GM13977 (cell line): ENCODE data around the gene WDFY4.

Source experiments
- DNase-seq: peaks from one replicate; pipeline ENCODE4 v3.0.0; 2012; ENCODE audit warnings: low spot score
- in situ Hi-C: fragments of 300-500 bp; cut with MboI; formaldehyde crosslinking; loops from one replicate; pipeline ENCODE4 v1.12.0; 2022; ENCODE audit warnings: low sequenced_read_pairs, low pct_unique_long_range_greater_than_20kb, mixed read lengths, inconsistent platforms; ENCODE audit not compliant: unreplicated experiment
- TF ChIP-seq, protein P1 (sequence below): IDR thresholded peaks from 2 replicates; pipeline ENCODE4 v1.5.1; 2012; ENCODE audit warnings: mild to moderate bottlenecking, control low read depth; ENCODE audit not compliant: insufficient read depth; ENCODE audit errors: extremely low read depth, missing control alignments

WDFY4 gene

DNA sequence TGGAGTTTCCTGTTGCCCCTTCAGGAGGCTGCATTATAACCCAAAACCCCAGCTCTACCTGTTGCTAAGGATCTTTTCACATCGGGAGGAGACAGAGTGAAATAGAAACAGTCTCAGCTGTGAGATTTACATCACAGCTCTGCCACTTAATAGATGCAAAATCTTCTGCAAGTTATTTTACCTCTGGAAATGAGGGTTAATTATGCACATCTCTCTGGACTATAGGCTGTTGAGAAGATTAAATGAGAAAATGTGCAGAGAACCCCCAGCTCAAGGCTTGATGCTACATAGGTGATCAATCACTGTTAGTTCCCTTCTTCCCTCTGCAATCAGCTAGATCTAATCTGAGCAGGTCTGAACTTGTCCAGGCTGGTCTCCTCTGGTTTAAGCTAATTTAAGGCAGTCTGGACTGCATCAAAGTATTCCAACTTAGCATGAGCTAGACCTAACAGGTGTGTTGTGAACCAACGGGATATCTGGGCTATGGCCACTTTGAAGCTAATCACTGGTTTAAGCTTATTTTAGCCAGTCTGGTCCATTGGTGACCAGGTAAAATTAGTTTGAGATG is 263.9 kb downstream of the WDFY4 start:
- TF ChIP-seq, protein P1, sequence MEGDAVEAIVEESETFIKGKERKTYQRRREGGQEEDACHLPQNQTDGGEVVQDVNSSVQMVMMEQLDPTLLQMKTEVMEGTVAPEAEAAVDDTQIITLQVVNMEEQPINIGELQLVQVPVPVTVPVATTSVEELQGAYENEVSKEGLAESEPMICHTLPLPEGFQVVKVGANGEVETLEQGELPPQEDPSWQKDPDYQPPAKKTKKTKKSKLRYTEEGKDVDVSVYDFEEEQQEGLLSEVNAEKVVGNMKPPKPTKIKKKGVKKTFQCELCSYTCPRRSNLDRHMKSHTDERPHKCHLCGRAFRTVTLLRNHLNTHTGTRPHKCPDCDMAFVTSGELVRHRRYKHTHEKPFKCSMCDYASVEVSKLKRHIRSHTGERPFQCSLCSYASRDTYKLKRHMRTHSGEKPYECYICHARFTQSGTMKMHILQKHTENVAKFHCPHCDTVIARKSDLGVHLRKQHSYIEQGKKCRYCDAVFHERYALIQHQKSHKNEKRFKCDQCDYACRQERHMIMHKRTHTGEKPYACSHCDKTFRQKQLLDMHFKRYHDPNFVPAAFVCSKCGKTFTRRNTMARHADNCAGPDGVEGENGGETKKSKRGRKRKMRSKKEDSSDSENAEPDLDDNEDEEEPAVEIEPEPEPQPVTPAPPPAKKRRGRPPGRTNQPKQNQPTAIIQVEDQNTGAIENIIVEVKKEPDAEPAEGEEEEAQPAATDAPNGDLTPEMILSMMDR, result no peak
- DNase-seq, result no peak
- in situ Hi-C loops, result no loop called here

DNA sequence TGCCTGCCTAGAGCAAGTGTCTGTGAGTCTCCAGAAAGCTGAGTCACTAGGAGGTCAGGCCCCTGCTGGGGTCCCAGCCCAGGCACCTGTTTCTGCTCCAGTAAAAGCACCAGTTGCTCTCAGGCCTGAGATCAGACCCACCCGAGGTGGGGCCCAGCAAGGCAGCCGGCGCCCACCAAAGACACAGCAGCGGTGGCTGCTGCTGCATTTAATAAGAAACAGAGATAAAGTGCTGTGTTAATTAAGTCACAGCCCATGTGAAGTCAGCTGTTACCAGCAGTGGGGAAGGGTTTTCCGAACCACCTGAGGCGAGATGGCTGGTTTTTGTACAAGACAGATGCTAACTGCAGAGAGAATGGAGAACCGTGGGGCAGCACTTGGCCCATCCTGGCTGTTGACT is 267.0 kb downstream of the WDFY4 start:
- in situ Hi-C loops, result no loop called here
- no peak for DNase-seq
- TF ChIP-seq, protein P1, result no peak

DNA sequence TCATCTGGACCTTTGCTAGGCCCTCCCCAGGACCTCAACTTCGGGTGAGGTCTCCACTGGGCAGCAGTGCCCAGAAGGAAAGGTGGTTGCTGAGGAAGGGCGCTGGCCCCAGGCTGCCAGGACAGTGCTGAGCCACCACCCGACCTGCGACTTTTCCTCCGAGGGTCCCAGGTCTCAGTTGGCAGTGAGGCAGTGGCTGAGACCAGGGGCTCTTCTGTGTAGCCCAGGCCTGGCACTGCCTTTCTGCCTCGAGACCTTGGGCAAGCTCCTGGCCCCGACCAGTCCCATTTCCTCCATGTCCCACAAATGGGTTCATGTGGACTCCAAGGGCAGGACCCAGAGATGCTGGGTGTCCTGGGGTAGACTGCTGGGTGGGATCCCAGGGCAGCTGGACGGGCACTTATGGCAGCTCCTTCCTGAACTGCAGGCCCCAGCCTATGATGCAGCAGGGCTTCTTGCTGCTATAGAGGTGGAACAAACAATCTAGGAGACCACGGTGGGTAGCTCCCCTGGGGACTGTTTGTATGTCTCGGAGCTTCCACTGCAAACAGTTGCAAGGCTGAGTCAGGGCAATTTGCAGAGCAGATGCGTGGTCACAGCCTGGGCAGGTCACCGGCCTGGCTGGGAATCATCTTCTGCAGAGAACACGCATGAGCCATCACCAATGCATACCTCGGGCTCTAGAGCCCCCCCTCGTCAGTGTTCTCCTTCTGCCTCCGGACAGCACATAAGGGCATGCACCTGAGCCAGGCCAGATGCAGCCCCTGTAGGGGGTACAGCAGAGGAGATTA is 272.9 kb downstream of the WDFY4 start:
- DNase-seq, result no peak
- in situ Hi-C loops, result no loop called here
- TF ChIP-seq, protein P1, result no peak

DNA sequence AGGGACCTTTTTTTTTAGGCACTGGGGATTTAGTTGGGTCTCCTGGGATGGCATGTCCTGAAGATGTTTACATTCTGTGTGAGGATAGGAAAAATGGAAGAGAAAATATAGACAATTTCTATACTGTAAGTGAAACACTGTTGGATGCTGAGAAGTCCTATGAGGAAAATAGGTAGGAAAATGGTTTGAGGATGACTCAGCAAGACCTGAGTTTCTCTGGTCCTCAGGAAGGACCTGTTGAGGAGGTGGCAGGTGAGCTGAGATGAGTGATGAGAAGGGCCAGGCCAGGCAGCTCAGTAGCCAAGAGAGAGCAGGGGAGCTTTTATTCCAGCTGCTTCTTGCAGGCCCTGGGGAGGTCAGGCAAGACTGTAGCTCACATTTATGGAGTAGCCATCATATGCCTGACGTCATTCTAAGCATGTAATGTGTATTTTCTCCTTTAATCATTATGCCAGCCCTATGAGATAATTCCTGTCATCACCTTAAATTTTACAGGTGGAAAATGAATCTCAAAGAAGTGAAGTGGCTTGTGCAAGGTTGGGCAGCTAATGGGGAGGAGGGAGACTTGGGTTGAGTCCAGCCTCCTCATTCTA is 274.0 kb downstream of the WDFY4 start:
- no peak for DNase-seq
- in situ Hi-C loops, result no loop called here
- TF ChIP-seq, protein P1, result no peak

DNA sequence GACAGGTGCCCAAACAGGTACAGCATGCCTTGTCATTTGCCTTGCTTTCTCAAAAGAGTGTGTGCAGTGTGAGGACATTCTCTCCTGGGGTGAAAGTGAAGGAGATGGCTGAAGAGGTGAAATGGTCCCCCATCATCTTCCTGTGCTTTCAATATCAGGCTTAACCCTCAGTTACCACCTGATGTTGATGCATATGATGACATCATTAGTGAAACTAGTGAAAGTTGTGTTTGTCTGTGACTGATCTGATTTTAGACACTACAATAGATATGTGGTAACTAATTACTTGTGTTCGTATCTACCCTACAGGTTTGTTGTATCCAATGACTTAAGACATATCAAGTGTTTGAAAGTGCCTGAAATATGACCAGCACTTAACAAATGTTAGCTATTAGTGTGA is 279.4 kb downstream of the WDFY4 start:
- TF ChIP-seq, protein P1, result no peak
- in situ Hi-C loops, result no loop called here
- no peak for DNase-seq

DNA sequence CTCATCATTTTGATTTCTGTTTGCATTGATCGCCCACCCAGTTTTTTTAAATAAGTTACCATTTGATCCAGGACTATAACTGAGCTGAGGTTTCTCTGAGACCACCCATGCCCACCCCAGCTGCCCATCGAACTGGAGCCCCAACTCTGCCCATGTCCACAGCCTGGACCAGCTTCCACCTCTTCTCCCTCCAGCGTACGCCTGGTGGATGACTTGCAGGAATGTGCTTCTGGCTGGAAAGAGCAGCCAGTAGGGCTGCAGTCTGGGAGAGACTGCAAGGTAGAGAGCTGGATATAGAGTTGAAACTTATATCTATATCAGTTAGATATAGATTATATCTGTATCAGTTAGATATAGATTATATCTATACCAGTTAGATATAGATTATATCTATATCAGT is 280.8 kb downstream of the WDFY4 start:
- DNase-seq, result no peak
- TF ChIP-seq, protein P1, result no peak
- in situ Hi-C loops, result no loop called here
